Sigmoid colon (tissue), 4 donors: ENCODE measurements around the gene RXFP4.

ENCODE experiments used
- CTCF ChIP-seq, 4 experiments: fragments of 450-650 bp in 3 of 4; fragments of 200-600 bp in 1 of 4; IDR thresholded peaks; one replicate each; pipeline ENCODE4 v1.5.1; 2016 to 2019; ENCODE audit warnings: antibody characterized with exemption in 4 of 4, mild to moderate bottlenecking in 3 of 4, moderate library complexity in 2 of 4
- EP300 ChIP-seq, 4 donors: sonication (generic); formaldehyde crosslinking; IDR thresholded peaks; one replicate each; pipeline ENCODE4 v1.6.1; 2017; ENCODE audit warnings: antibody characterized with exemption in 4 of 4
- POLR2A ChIP-seq, 2 donors: fragments of 450-650 bp; IDR thresholded peaks; one replicate each; pipeline ENCODE4 v1.6.1; 2016; ENCODE audit warnings: antibody characterized with exemption in 2 of 2, mild to moderate bottlenecking in 2 of 2, moderate library complexity in 2 of 2
- POLR2AphosphoS5 ChIP-seq, 4 donors: sonication (generic); formaldehyde crosslinking; IDR thresholded peaks; one replicate each; pipeline ENCODE4 v1.6.1; 2017; ENCODE audit warnings: antibody characterized with exemption in 4 of 4

- TF ChIP-seq EP300 (IDR thresholded peaks at IDR 0.05) = no peak
- TF ChIP-seq CTCF (IDR thresholded peaks at IDR 0.05) = no peak
- TF ChIP-seq POLR2A (IDR thresholded peaks at IDR 0.05) = no peak
- TF ChIP-seq POLR2AphosphoS5 (IDR thresholded peaks at IDR 0.05) = no peak
Observed at GRCh38 chr1:155929057-155929456, 12.4 kb upstream of the RXFP4 start.
